Skeletal muscle cell (primary cell): Measurements from ENCODE around the gene SLC8A3.

ENCODE experiments used
- DNase-seq: peaks from one replicate; pipeline ENCODE4 v3.0.0-alpha.2; 2010; ENCODE audit warnings: low read depth
- H3K4me3 ChIP-seq: 2 replicates; pipeline ENCODE4 v1.5.1; 2011; ENCODE audit warnings: low read depth, mild to moderate bottlenecking, control low read depth, low read length, moderate library complexity

SLC8A3 gene

GRCh38 chr14:70034257-70034656 lies 154.5 kb downstream of the SLC8A3 start:
- DNase-seq: no peak
- no peak overlapping the region for H3K4me3 ChIP-seq

DNA sequence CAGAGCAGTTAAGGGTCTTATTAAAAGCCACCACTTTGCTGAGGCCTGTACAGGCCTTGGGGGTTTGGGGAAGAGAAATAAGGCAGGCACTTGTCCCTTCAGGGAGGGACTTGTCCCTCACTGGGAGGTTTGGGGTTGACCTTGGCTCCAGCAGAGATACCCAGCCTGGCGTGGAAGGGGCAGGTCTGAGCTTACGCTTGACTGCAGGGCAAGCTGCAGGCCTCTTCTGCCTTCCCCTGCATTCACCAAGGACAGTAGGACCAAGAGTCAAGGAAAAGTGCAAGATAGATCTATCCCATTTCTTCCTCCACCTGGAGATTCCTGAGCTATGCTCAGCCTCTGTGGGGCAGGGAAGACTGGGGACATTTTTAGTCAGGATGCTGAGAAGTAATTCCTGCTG lies 155.2 kb downstream of the SLC8A3 start:
- no peak overlapping the region for H3K4me3 ChIP-seq
- DNase-seq: no peak

GRCh38 chr14:70033116-70033515 lies 155.6 kb downstream of the SLC8A3 start:
- no peak overlapping the region for H3K4me3 ChIP-seq

DNA sequence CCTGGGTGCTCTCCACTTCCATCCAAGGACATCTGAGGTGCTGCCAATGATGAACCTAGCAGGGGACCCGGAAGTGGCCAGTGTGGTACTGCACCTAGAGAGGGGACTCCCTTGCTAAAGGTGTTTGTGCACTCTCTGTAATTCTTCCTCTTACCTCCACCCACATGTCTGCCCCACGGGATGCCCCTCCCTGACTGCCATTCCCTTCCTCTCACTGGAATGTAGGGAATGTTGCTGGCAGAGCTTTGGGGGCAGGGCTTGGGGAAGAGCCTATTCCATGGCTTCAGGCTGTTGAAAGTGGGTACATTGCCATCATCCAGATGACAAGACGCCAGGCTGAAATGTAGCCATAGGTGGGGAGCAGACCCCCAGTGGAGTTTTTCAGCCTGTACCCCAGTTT lies 156.3 kb downstream of the SLC8A3 start:
- H3K4me3 ChIP-seq: no peak overlapping the region
- DNase-seq: no peak

More at GRCh38 chr14:70033116-70033515, 155.6 kb downstream of the SLC8A3 start:
- no peak for DNase-seq

DNA sequence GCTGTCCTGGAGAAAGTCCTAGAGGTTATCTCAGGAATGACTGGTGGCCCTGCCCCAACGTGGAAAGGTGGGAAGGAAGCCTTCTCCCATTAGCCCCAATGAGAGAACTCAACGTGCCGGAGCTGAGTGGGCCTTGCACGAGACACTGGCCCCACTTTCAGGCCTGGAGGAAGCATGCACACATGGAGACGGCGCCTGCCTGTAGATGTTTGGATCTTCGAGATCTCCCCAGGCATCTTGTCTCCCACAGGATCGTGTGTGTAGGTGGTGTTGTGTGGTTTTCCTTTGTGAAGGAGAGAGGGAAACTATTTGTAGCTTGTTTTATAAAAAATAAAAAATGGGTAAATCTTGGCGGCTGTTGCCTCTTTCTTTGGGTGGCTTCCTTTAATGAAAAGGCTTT lies 156.7 kb downstream of the SLC8A3 start:
- no peak for DNase-seq
- no peak overlapping the region for H3K4me3 ChIP-seq

DNA sequence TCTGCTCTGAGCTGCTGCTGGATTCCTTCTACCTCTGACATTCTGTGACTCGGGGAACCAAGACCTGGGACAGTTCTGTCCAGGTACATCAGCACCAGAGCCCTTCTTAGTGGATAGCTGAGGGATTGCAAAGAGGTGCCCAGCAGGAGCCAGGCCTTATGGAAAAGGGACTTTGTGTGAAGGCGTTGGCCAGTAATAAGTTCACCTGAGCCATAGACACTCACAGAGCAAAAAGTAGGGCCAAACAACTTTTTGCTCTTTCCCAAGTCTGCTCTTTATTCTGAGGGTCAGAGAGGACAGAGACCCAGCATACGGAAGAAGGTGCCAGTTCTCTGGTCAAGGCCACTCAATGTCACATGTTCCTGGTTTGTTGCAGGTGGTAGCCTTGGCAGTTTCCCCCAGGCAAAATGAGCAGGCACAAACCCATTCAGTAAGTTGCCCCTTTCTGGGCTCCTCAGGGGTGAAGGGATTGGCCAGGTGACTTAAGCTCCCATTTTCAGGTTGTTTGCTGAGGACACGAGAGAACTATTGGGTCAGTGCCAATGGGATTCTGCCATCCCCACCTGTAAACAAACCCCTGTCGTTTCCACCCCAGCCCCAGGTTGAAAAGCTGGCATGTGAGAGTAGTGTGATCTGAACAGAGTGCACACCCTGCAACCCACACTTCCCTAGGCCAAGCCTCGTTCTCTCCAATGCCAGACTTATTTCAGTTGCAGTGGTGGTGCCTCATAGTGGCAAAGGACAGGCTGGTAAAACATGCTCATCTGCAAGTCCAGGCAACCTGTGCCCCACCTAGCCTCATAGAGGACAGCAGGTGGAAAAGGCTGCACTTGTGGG lies 159.2 kb downstream of the SLC8A3 start:
- no peak overlapping the region for H3K4me3 ChIP-seq
- no peak for DNase-seq

- H3K4me3 ChIP-seq: no peak overlapping the region
- no peak for DNase-seq
Observed at GRCh38 chr14:70027785-70028428, 160.8 kb downstream of the SLC8A3 start.

DNA sequence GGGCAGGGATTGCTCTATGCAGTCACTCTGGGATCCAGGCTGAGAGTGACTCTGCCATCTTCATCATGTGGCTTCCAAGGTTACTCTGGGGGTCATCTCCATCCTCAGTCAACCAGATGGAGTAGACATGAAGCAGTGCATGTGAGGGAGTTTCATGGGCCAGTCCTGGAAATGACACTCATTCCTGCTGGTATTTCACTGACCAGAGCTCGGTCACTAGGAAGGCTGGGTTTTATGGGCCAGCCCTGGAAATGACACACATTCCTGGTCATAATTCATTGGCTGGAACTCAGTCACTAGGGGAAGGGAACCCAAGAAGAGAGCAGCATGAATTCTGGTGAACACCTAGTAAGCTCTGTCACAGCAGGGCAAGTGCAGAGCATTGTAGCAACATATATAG lies 164.9 kb downstream of the SLC8A3 start:
- no peak for DNase-seq
- H3K4me3 ChIP-seq: no peak overlapping the region

GRCh38 chr14:70022771-70023445 lies 165.8 kb downstream of the SLC8A3 start:
- no peak for DNase-seq
- H3K4me3 ChIP-seq: no peak overlapping the region

- DNase-seq: no peak
- H3K4me3 ChIP-seq: no peak overlapping the region
Observed at GRCh38 chr14:70021548-70022220, 167.1 kb downstream of the SLC8A3 start.

GRCh38 chr14:70020352-70021170 lies 168.2 kb downstream of the SLC8A3 start:
- H3K4me3 ChIP-seq: no peak overlapping the region
- DNase-seq: no peak

GRCh38 chr14:70019695-70020094 lies 169.1 kb downstream of the SLC8A3 start:
- H3K4me3 ChIP-seq: no peak overlapping the region
- no peak for DNase-seq

DNA sequence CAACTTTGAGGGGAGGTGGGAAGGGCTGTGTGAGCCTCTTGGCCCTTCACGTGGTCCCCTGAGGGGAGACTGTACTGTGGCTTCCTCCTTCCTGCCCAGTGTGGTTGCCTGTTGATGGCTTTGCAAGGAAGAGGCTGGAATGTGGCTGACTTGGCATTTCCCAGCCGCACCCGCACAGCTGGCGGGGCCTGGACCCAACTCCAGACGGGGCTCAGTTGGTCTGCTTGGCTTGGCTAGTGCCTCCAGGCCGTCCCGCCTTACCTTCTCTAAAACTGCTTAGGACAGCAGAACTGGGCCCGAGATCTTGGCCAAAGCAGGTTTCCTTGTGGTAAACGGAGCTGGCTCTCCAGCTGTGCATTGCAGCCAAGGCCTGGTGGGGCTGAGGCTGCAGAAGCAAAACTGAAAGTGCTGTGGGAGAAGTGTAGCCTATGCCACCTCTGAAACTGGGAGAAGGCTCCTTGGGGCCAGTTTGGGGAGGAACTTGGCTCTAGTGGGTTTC lies 170.0 kb downstream of the SLC8A3 start:
- DNase-seq: no peak
- no peak overlapping the region for H3K4me3 ChIP-seq

DNA sequence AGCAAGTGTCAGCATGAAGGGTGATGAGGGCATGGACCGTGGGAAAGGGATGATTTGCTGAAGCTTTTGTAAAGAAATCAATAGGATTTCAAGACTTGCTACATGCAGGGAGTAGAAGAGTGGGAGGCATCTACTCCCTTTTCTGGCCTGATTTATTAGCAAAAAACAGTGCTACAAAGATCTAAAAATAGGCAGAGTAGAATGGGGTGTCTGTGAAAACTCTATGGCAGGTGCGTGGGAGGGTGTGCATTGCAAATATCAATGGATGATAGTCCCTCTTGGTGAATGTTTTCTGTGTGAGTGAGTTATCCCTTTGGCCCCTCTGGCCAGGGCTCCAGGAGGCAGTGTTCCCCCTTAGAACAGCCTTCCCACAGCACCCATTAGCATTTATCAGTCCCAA lies 170.5 kb downstream of the SLC8A3 start:
- no peak overlapping the region for H3K4me3 ChIP-seq
- DNase-seq: no peak

GRCh38 chr14:70014406-70015095 lies 174.2 kb downstream of the SLC8A3 start:
- no peak overlapping the region for H3K4me3 ChIP-seq
- no peak for DNase-seq

DNA sequence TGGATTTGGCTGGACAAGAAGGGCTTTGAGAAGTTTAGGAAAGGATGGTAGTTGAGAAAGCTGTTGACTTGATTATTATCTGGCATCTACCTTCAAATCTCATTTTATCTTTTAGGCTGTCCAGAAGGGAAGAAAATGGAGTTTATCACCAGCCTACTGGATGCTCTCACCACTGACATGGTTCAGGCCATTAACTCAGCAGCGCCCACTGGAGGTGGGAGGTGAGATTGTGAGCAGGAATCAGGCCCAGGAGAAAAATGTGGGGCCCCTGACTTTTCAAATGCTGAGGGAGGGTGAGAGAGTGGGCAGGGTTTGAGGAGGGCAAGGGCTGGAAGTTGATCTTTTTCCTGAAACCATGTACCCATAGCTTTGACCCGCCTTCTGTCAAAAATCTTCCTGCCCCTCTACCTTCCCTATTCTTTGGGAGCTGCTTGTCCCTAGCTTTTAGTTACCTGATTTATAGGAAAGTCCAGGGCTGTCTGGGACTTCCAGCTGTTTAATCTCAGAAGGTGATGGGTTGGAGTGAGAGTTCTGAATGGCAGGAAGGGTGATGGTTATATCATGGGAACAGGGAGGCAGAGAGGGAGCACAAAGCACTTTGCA lies 175.4 kb downstream of the SLC8A3 start:
- DNase-seq: no peak
- no peak overlapping the region for H3K4me3 ChIP-seq

GRCh38 chr14:70011708-70012107 lies 177.0 kb downstream of the SLC8A3 start:
- H3K4me3 ChIP-seq: no peak overlapping the region
- no peak for DNase-seq

DNA sequence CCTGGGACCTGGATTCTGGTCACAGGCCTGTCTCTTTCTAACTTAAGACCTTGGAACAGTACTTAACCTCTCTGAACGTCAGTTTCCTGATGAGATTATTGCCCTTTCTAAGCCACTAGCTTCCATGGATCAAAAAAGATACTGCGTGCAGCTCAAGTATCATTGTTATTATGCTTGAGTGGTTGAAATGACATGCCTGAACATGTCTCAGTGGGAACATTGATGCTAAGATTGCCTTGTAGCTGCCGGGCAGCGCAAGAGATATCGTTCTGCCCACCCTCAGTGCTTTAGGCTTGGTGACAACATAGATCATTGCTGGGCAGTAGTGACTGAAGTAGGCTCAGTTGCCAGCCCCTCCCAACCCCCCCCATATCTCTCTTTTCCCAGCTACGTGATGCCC lies 177.7 kb downstream of the SLC8A3 start:
- no peak for DNase-seq
- H3K4me3 ChIP-seq: no peak overlapping the region
